Breast epithelium (tissue), 4 donors: ENCODE results near the gene ROBO3. TPM values are rescaled to one million over a fixed set of nuclear protein-coding genes. Genes with fewer than 3 reads are reported as not detected.
A peak's percentile ranks its signal among the peaks of the same experiment; 100 is the strongest.

Experiments
- DNase-seq, 2 donors: peaks; one replicate each; pipeline ENCODE4 v3.0.0-alpha.2; 2019; ENCODE audit warnings: low spot score in 2 of 2
- H3K27ac ChIP-seq, 2 donors: fragments of 200-600 bp; sonication (generic) in 1 of 2; one replicate each; pipeline ENCODE4 v1.5.1; 2016 to 2019; ENCODE audit warnings: mild to moderate bottlenecking in 1 of 2
- H3K27me3 ChIP-seq, 2 donors: fragments of 200-600 bp; sonication (generic) in 1 of 2; one replicate each; pipeline versions ENCODE4 v1.5.1 to v1.6.0; 2017 to 2019; ENCODE audit warnings: control low read depth in 1 of 2, mild to moderate bottlenecking in 1 of 2
- H3K36me3 ChIP-seq: fragments of 200-600 bp; one replicate; pipeline ENCODE4 v1.5.1; 2019
- H3K4me1 ChIP-seq, 2 donors: fragments of 200-600 bp; sonication (generic); one replicate each; pipeline ENCODE4 v1.5.1; 2016 to 2019; ENCODE audit warnings: control low read depth in 1 of 2
- H3K4me3 ChIP-seq, 3 donors: fragments of 200-600 bp; sonication (generic); 1 replicate in 2 of 3; 2 replicates in 1 of 3; pipeline ENCODE4 v1.5.1; 2016 to 2019; ENCODE audit warnings: mild to moderate bottlenecking in 3 of 3, moderate library complexity in 2 of 3
- H3K9me3 ChIP-seq, 2 donors: fragments of 200-600 bp; sonication (generic) in 1 of 2; one replicate each; pipeline ENCODE4 v1.5.1; 2016 to 2019; ENCODE audit warnings: control low read depth in 1 of 2
- POLR2A ChIP-seq: fragments of 450-650 bp; IDR thresholded peaks from one replicate; pipeline ENCODE4 v1.6.1; 2016; ENCODE audit warnings: antibody characterized with exemption, mild to moderate bottlenecking, moderate library complexity
- POLR2AphosphoS5 ChIP-seq, 3 donors: sonication (generic); formaldehyde crosslinking; IDR thresholded peaks; one replicate each; pipeline ENCODE4 v1.6.1; 2017; ENCODE audit warnings: antibody characterized with exemption in 3 of 3
- intact Hi-C: fragments of 100-400 bp; cut with DNase I; formaldehyde crosslinking; loops from one replicate; pipeline ENCODE4 v1.15.1; 2023; ENCODE audit warnings: low total_unique reads
- total RNA-seq, 3 donors: library from RNA; depleted of rRNA; stranded (reverse); fragments of >200 nt; gene quantifications; one replicate each; pipeline ENCODE4 v1.1.0, GENCODE V29; 2016
- TF ChIP-seq, protein P1 (sequence below), 3 donors: fragments of 450-650 bp; IDR thresholded peaks; one replicate each; pipeline ENCODE4 v1.5.1; 2016 to 2017; ENCODE audit warnings: antibody characterized with exemption in 3 of 3, mild to moderate bottlenecking in 3 of 3, moderate library complexity in 3 of 3

Gene ROBO3
- total RNA-seq, 3 donors from 2014 or later = 9.1 to 30.9 (median 15.4) TPM

DNA sequence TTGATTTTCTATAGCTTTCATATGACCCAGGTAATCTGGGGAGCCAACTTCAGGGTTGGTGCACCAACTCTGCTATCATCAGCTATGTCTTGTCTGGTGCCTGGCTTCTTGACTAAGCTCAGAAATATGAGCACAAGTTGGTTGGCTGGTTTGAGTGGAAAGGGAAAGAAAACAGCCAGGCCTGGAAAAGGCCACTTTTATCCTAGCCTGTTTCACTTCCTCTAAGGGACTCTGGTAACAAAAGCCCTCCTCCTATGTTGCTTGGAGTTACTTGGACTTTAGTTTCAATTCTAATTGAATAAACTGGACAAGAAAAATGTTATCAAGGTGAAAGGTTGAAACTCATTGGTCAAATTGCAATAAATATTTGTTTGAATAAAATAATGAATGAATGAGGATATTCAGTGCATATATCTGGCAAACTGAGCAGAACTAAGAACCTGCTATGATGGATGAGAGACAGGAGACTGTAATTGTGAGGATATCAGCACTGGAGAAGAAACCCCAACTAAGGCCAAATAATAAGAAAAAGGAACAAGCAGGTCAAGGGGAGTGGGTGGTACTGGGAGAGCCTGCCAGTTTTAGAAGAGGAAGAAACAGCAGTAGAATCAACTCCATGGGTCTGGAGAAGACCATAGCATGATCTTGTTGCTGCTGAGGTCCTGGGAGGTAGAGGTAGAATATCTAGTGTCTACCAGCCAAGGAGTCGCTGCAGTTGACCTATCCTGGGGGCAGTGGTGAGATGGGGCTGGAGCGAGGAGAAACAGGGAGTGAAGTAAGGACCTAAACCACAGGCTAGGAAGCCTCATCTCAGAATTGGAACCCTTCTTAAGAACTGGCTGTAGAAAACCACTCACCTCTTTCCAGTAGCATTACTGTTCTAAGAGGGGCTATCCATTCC is 24.2 kb downstream of the ROBO3 start:
- intact Hi-C loops = no loop called here
- Histone ChIP-seq H3K27ac (no peak overlapping the region), H3K4me3 (no peak overlapping the region), H3K4me1 (no peaks in the 10 kb centered on the region), H3K36me3 (no peaks in the 10 kb centered on the region), H3K9me3 (no peaks in the 10 kb centered on the region), H3K27me3 (no peaks in the 10 kb centered on the region)
- no peak for TF ChIP-seq POLR2A
- no peak for TF ChIP-seq POLR2AphosphoS5 (IDR thresholded peaks at IDR 0.05)
- TF ChIP-seq, protein P1, sequence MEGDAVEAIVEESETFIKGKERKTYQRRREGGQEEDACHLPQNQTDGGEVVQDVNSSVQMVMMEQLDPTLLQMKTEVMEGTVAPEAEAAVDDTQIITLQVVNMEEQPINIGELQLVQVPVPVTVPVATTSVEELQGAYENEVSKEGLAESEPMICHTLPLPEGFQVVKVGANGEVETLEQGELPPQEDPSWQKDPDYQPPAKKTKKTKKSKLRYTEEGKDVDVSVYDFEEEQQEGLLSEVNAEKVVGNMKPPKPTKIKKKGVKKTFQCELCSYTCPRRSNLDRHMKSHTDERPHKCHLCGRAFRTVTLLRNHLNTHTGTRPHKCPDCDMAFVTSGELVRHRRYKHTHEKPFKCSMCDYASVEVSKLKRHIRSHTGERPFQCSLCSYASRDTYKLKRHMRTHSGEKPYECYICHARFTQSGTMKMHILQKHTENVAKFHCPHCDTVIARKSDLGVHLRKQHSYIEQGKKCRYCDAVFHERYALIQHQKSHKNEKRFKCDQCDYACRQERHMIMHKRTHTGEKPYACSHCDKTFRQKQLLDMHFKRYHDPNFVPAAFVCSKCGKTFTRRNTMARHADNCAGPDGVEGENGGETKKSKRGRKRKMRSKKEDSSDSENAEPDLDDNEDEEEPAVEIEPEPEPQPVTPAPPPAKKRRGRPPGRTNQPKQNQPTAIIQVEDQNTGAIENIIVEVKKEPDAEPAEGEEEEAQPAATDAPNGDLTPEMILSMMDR (IDR thresholded peaks at IDR 0.05) = no peak
- no peak for DNase-seq

DNA sequence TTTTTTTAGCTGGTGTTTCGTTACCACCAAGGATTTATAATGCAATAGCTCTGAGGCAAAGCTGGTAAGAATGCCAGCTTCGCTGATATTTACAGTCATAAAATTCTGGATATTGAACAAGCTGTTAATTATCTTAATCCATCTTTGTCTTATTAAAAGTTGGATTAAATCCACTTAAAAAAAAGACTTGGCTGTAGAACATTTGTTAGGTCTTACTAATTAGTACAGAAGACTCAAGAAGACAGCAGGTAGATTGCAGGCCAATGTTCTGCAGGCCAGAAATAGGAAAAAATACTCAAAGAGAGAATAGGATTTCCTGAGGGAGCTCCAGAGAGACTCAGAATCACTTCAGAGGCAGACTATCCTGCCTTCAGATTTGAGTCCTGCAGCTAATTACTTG is 24.9 kb downstream of the ROBO3 start:
- Histone ChIP-seq H3K9me3 (no peaks in the 10 kb centered on the region), H3K27ac (no peak overlapping the region), H3K36me3 (no peaks in the 10 kb centered on the region), H3K27me3 (no peaks in the 10 kb centered on the region), H3K4me3 (no peak overlapping the region), H3K4me1 (no peaks in the 10 kb centered on the region)
- TF ChIP-seq POLR2A (no peak), POLR2AphosphoS5 (IDR thresholded peaks at IDR 0.05) (no peak)
- TF ChIP-seq, protein P1 (IDR thresholded peaks at IDR 0.05) = no peak
- no peak for DNase-seq
- intact Hi-C loops = no loop called here

DNA sequence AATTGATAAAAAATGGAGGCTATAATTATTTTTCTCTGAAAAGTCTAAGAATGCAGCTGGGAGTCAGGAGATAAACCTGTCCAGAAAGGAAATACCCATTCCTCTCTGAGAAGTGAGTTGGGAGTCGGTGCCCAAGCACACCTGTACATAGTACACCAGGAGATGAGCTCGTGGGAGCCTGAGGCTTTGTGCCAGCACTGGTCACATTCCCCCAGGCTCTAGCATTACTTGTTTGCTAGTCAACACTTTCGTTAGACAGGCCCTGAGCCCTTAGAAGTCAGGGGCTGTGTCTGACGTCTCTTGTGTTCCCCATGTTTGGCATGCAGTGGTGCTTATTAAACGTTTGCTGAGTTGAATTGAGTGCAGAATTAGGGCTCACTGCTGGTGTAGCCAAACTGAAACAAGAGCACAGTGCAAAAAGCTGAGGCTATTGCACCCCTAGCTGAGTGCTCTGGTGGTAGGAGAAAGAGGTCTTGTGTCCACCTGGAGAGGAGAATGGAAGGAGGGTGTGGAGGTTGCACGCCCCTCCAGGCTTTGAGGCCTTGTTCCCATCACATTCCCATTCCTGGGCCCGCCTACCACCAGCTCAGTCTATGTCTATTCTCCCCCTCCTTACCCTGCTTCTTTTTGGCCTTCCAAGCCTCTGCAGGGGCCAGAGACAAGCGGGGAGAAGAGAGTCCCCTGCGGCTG is 25.6 kb downstream of the ROBO3 start:
- intact Hi-C loops = no loop called here
- DNase-seq = no peak
- Histone ChIP-seq H3K27ac (peak overlapping the region in 1 of 2 donors; percentile 25), H3K4me1 (no peaks in the 10 kb centered on the region), H3K4me3 (no peak overlapping the region), H3K36me3 (no peaks in the 10 kb centered on the region), H3K27me3 (no peaks in the 10 kb centered on the region), H3K9me3 (no peaks in the 10 kb centered on the region)
- no peak for TF ChIP-seq POLR2AphosphoS5 (IDR thresholded peaks at IDR 0.05)
- TF ChIP-seq POLR2A = no peak
- TF ChIP-seq, protein P1 (IDR thresholded peaks at IDR 0.05) = no peak

DNA sequence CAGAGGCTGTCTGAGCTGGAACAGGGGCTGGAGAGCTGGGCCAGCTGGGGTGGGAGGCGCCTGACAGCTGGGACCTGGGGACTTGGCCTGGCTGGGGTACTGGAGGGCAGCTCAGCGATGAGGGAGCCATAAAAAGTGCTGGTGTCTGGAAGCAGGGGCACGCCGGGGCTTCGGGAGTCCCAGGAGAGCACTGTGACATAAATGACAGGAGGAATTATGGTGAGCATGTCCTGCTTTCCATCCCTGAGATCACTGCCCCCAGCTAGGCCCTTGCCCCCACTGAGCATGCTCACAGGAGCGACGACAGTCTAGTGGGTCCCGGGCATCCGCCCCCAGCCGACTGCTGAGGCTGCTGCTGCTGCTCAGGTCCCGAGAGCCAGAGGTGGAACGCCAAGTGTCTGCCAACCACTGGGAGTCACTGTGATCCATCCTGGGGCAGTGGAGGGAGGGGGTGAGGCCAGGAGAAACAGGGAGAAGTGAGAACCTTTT is 26.2 kb downstream of the ROBO3 start:
- no peak for DNase-seq
- intact Hi-C loops = no loop called here
- no peaks in the 10 kb centered on the region for H3K27me3 ChIP-seq
- H3K9me3 ChIP-seq = no peaks in the 10 kb centered on the region
- H3K4me3 ChIP-seq = no peak overlapping the region
- peak overlapping the region in 1 of 2 donors; percentile 25 for H3K27ac ChIP-seq
- no peaks in the 10 kb centered on the region for H3K36me3 ChIP-seq
- no peaks in the 10 kb centered on the region for H3K4me1 ChIP-seq
- TF ChIP-seq POLR2A (no peak), POLR2AphosphoS5 (IDR thresholded peaks at IDR 0.05) (no peak)
- TF ChIP-seq, protein P1 (IDR thresholded peaks at IDR 0.05) = no peak

DNA sequence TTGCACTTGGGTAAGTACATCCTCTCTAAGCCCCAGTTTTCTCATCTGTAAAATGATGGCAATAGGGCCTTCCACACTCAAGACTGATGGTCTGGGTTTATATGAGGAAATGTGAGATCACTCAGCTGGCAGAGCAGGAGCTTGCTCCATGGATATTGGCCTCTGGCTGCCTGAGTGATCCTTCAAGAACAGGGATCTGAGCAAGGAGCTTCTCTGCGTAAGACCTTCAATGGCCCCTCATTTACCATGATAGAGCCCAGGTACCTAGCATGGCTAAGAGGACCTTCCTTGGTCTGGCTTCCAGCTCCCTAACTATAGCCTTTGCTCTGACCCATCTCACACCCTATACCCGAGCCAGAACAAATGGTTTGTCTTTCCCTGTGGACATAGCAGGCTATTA is 26.9 kb downstream of the ROBO3 start:
- Histone ChIP-seq H3K9me3 (no peaks in the 10 kb centered on the region), H3K27ac (no peak overlapping the region), H3K4me1 (no peaks in the 10 kb centered on the region), H3K4me3 (no peak overlapping the region), H3K36me3 (no peaks in the 10 kb centered on the region), H3K27me3 (no peaks in the 10 kb centered on the region)
- TF ChIP-seq POLR2A = no peak
- TF ChIP-seq POLR2AphosphoS5 (IDR thresholded peaks at IDR 0.05) = no peak
- TF ChIP-seq, protein P1 (IDR thresholded peaks at IDR 0.05) = no peak
- no peak for DNase-seq
- intact Hi-C loops = no loop called here
